ENCODE measurements around the gene TYRP1.

DNA sequence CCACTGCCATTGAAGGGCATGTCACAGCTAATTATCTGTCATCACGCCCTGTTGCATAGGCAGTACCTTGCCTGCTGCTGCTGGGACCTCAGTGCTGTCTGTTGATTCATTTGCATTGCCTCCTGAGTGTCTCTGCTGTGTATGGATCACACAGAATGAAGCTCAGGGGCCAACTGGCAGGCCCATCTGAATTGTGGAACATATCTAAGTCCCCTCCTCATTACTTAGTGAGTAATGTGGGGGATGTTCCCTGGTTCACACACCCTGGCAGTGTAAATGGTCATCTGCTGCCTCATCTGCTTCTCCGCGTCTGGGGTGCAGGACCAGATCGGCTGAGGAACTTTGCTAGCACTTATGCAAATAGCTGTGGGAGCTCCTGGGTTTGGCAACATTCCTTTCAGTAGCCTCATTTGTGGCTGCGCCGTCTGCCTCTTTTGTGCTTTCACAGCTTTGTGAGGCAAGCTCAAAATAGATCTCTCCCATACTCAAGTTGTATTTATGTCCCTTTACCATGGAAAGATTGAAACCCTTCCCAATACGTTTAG is 25.4 kb downstream of the TYRP1 start:
- TF ChIP-seq, protein P1, sequence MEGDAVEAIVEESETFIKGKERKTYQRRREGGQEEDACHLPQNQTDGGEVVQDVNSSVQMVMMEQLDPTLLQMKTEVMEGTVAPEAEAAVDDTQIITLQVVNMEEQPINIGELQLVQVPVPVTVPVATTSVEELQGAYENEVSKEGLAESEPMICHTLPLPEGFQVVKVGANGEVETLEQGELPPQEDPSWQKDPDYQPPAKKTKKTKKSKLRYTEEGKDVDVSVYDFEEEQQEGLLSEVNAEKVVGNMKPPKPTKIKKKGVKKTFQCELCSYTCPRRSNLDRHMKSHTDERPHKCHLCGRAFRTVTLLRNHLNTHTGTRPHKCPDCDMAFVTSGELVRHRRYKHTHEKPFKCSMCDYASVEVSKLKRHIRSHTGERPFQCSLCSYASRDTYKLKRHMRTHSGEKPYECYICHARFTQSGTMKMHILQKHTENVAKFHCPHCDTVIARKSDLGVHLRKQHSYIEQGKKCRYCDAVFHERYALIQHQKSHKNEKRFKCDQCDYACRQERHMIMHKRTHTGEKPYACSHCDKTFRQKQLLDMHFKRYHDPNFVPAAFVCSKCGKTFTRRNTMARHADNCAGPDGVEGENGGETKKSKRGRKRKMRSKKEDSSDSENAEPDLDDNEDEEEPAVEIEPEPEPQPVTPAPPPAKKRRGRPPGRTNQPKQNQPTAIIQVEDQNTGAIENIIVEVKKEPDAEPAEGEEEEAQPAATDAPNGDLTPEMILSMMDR (IDR thresholded peaks at IDR 0.05): no peak
- TF ChIP-seq POLR2A (IDR thresholded peaks at IDR 0.05): no peak
- no peak for TF ChIP-seq POLR2AphosphoS5 (IDR thresholded peaks at IDR 0.05)

Measured in gastroesophageal sphincter (tissue), 3 donors.